Measurements from ENCODE around the gene GLOD4.
"Not testable (repeated sequence)": the region's sequence is repeated elsewhere in the genome, so short reads cannot be mapped to it uniquely, and the experiment has no call there.

Gene GLOD4, protein sequence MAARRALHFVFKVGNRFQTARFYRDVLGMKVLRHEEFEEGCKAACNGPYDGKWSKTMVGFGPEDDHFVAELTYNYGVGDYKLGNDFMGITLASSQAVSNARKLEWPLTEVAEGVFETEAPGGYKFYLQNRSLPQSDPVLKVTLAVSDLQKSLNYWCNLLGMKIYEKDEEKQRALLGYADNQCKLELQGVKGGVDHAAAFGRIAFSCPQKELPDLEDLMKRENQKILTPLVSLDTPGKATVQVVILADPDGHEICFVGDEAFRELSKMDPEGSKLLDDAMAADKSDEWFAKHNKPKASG

GRCh38 chr17:781805-782731, at the start of gene GLOD4, which contains the start of gene MRM3:
TSS of gene GLOD4 (minus strand) at chr17:782280. CDS start at chr17:782255, 25 bp downstream.
TSS of gene MRM3 (plus strand) at chr17:782353. CDS start at chr17:782379, 26 bp downstream.
- peak; percentile 55 for DNase-seq

- no peak for DNase-seq
Observed at GRCh38 chr17:830950-831349, 48.9 kb upstream of the GLOD4 start.

DNA sequence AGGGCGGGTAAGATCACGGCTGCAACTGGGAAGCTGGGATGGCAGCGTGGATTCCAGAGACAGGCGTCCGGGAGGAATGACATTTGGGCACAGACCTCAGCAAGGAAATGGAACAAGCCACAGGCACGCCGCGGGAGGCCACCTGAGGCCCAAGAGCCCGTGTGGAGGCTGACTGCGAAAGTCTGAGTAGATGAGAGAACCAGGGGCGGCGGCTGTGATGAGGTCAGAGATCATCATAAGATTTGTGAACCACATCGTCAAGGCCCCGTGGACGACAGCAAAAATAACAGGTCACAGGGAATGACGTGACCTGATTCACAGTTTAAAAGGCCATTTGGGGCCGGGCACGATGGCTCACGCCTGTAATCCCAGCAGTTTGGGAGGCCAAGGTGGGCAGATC, 48.3 kb upstream of the GLOD4 start:
- no peak for DNase-seq

DNA sequence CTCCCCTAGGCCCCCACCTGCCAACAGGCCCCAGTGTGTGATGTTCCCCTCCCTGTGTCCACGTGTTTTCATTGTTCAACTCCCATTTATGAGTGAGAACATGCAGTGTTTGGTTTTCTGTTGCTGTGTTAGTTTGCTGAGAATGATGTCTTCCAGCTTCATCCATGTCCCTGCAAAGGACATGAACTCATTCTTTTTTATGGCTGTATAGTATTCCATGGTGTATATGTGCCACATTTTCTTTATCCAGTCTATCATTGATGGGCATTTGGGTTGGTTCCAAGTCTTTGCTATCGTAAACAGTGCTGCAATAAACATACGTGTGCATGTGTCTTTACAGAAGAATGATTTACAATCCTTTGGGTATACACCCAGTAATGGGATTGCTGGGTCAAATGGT, 47.5 kb upstream of the GLOD4 start:
- not testable (repeated sequence) for DNase-seq

DNA sequence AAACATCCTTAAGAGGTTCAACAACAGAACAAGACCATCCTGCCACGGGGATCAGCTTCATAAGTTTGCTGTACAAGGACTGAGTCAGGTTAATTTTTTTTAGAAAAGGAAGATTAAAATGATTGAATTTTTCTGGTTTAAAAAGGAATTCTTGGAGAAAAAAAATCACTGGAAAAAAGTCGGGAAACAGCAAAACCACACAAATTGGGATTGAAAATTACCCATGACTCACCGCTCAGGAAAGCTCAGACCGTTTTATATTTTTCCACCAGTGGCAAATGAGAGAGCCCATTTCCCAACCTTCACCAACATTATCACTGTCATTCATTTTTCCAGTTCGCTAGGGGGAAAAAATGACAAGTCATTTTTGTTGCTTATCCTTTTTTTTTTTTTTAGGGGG, 46.7 kb upstream of the GLOD4 start:
- DNase-seq: no peak

GRCh38 chr17:826778-827177, 44.7 kb upstream of the GLOD4 start:
- no peak for DNase-seq

DNA sequence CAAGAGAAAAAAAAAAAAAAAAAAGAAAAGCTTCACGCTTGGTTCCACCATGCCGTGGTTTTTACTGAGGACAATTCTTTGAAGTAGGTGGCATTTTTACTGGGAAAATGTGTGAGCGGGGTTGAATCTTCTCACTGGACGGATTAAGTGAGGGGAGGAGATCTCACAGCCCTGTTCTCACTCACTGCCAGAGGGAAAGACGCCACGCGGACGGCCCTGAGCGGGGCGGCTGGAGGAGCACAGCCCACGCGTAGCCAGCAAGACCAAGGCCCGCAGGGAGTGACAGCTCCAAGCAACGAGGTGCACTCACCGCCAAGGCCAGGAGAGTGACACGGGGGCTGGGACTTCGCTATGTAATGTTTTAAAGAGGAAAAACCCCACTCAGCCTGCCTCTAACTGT, 43.1 kb upstream of the GLOD4 start:
- no peak for DNase-seq

DNA sequence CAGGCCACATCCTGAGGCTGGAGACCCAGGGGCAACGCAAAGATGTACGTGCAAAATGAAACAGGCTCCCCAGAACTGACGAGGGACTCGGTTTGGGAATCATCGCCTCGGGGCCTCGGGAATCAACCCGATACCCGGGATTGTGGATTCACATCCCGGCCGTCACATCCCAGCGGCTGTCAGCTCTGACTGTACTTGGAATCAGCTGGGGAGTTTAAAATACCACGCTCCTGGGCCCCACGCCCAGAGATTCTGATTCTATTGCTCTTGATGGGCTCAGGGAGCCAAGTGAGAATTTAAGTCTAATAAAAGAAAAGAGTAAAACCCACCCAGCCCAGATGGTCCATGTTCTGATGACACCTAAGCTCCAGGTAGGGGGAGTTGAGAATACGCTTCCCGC, 42.3 kb upstream of the GLOD4 start:
- DNase-seq: no peak

- DNase-seq: no peak
Observed at GRCh38 chr17:823501-823902, 41.4 kb upstream of the GLOD4 start.

DNA sequence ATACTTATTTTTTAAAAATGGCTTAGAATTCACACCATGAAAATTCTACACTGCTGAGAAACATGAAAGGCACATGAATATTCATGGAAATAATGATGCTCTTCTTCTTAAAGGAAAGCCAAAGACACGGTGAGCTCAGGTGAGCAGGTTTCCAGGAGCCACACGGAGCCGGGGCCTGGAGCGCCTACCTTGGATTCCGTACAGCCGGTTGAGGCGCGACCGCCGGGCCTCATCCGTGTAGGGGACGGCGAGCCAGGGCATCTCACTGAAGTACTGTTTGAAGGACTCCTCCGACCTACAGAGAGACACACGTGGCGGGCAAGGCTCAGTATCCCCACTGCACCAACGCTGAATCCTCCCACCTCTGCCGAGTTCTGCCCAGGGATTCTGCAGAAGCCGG, 37.2 kb upstream of the GLOD4 start:
- no peak for DNase-seq

DNA sequence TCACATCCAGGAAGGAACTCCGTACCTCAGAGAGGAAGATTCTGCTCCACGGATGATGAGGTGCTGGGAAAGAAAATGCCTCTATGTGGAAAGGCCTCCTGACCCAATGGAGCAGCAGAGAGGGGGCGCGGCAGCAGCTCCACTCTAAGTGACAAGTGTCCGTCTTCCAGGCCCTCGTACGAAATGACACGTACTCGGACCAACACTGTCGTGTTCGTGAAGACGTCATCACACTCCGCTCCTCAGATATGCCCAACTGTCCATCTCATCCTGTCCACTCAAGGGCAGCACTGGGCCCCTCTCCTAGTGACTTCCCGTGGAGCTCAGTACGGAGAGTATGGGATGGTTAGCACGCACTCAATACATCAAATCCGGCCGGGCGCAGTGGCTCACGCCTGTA, 32.3 kb upstream of the GLOD4 start:
- no peak for DNase-seq

GRCh38 chr17:812638-813204, 30.6 kb upstream of the GLOD4 start:
- no peak for DNase-seq

DNA sequence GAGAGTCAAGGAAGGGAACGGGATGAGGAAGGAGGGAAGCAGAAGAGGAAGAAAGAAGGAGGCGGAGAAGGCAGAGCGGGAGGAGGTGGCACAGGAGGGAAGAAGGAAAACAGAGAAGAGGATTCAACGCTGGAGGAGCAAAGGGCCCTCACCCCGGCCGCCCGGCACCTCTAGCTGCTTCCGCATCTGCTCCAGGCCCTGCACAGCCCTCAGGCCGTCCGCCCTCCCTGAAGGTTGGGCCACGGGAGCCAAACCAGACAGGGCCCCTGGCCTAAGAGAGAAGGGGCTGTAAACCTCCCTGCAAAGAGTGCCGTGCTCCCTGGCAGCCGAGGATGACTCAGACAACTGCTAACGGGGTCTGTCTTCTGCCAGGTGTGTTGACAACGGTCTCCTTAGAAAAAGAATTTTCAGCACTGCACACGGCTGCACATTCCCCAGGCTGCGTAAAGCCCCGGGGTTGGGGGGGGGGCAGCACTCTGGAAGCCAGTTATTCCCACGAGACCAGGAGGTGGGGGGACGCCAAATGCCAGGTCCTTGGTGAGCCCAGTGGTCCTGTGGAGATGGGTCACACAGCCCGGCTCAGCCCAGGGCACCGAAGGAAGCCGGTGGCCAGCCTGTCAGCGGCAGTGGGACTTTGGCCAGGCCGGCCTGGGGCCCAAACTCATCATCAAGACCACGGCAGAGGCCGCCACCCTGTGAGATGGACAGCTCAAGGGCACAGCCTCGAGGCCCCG, 29.1 kb upstream of the GLOD4 start:
- DNase-seq: no peak

- no peak for DNase-seq
Observed at GRCh38 chr17:807523-808294, 25.6 kb upstream of the GLOD4 start.

DNA sequence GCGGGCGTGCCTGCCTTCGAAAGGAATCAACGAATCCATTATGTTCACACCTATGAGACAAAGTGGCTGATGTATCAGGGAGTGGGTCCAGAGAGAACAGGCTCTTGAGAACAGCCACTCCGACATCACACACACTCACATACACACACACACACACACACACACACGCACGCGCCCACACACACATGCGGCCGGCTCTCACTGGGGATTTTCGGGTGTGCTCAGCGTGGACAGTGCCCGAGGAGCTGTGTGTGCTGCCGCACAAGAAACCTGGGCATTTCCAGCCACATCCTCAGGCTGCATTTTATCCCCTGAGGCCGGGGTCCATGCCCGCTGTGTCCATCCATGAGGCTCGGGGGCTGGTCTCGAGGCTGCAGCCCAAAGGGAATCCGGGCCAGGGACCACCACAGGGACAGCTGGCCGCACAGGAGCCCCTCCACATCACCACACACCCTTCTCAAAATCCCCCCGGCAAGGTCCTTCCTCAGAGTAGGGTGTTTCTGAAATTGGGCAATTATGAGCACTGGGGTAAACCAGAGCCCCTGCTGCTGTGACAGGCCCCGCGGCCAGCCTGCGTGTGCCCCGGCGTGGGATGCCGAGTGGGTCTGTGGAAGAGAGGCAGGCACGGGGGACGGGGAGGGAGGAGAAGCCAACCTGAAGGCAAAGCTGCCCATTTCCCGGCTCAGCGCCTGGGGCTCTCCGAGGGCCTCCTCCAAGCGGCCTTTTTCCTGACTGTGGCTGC, 24.9 kb upstream of the GLOD4 start:
- no peak for DNase-seq

DNA sequence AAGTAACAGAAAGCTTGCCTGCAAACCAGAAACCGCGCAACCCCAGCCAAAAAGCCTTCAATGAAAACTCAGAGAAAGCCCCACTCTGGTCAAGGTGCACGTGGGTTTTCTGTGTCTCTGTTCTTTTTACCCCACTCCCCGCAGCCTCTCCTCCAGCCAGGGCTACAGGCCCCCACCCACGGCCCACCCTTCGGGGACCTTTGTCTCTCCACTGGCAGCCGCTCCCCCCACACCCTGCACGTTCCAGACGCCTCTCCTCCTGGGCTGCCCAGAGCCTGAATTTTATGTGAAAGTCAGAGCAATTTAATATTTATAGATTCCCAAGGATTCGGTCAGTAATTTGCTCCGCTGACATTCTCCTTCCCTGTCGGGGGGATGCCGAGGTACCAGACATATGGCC, 24.3 kb upstream of the GLOD4 start:
- no peak for DNase-seq

- not testable (repeated sequence) for DNase-seq
Observed at GRCh38 chr17:805886-806285, 23.8 kb upstream of the GLOD4 start.

DNA sequence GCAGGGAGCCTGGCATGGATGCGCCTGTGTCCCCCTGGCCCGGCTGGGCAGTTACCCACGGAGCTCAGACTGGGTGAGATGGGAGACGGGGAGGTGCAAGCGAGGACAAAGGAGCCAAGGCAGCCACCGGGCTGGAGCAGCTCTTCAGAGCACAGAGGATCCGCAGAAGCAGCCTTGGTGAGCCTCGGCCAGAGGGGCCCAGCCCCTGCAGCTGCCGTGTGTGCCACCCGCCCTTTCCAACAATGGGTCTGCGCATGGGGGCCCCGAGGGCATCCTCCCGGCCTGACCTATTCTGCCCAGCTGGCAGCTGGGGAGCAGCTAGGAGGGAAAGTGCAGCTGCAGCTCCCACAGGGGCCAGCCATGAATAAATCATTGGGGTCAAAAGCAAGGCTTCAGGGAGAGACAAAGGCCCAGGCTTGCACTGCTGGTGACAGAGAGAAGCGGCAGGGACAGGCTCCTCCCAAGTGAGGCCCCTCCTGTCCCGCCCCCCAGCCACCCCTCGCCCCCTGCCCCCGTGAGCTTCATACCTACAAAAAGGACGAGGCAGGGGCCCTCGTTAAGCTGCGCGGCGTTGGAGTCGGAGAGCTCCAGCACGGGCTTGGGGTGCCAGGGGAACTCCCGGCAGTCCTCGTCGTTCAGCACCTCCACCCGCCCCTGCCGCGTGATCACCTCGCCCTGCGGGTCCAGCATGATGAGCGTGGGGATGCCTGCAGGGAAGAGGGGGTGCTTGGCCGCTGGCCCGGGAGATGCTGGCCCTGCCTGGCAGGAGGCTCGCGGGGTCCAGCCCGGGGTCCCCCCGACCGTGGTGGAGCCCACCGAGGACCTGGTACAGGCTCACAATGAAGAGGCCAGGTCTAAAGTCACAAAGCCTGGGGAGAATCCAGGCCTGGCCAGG, 22.7 kb upstream of the GLOD4 start:
- no peak for DNase-seq

GRCh38 chr17:802901-803881, 21.1 kb upstream of the GLOD4 start:
- DNase-seq: no peak

Data from kidney glomerular epithelial cell (primary cell).